WTC11 (cell line): Measurements from ENCODE around the gene CACNA2D3.

Source experiments
- ATF2 ChIP-seq: sonication (generic); formaldehyde crosslinking; IDR thresholded peaks from 2 replicates; pipeline ENCODE4 v1.8.1; 2022; ENCODE audit warnings: low read depth, missing genetic modification reagents, borderline replicate concordance
- CREB1 ChIP-seq: sonication (generic); formaldehyde crosslinking; IDR thresholded peaks from 2 replicates; pipeline ENCODE4 v1.8.0; 2023; ENCODE audit warnings: mild to moderate bottlenecking, missing genetic modification reagents
- CTCF ChIP-seq: fragments of 200-600 bp; IDR thresholded peaks from 2 replicates; pipeline ENCODE4 v1.8.0; 2022; ENCODE audit warnings: antibody characterized with exemption
- NFYB ChIP-seq: sonication (generic); formaldehyde crosslinking; conservative IDR thresholded peaks from 2 replicates; pipeline ENCODE4 v1.8.0; 2022; ENCODE audit warnings: low read depth, missing genetic modification reagents
- NR2C2 ChIP-seq: sonication (generic); formaldehyde crosslinking; IDR thresholded peaks from 2 replicates; pipeline ENCODE4 v1.8.0; 2022; ENCODE audit warnings: mild to moderate bottlenecking, missing genetic modification reagents
- TEAD1 ChIP-seq: sonication (generic); formaldehyde crosslinking; IDR thresholded peaks from 2 replicates; pipeline ENCODE4 v1.8.0; 2022; ENCODE audit warnings: mild to moderate bottlenecking, missing genetic modification reagents
- ZNF281 ChIP-seq: sonication (generic); formaldehyde crosslinking; IDR thresholded peaks from 2 replicates; pipeline ENCODE4 v1.8.0; 2023; ENCODE audit warnings: mild to moderate bottlenecking, missing genetic modification reagents
- ZNF416 ChIP-seq: fragments of 250-450 bp; sonication (Bioruptor Pico); IDR thresholded peaks from 2 replicates; pipeline ENCODE4 v1.9.0; 2021; ENCODE audit warnings: mild to moderate bottlenecking, inconsistent platforms
- TF ChIP-seq, protein P1 (sequence below): sonication (generic); formaldehyde crosslinking; conservative IDR thresholded peaks from 2 replicates; pipeline ENCODE4 v1.8.1; 2022; ENCODE audit warnings: mild to moderate bottlenecking, missing genetic modification reagents
- TF ChIP-seq, protein P2 (sequence below): sonication (generic); formaldehyde crosslinking; IDR thresholded peaks from 2 replicates; pipeline ENCODE4 v1.8.0; 2022; ENCODE audit warnings: mild to moderate bottlenecking, missing genetic modification reagents

DNA sequence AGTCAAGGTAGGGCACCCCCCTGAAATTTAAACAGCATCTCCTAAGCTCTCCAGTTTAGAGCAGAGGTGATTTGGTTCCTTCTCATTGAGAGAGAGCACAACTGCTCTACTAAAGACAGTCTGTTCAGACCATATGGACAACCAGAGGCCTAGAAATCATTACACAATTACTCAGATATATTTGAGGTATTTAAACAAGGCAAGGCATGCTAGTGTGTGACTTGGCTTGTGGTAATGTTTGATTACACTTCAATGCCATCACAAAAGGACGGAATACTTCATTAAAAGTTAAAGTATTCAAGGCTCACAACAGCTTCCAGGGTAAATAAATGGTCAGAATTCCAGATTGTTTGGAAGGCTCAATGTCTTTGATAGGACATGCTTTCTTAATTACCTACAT is 695.3 kb downstream of the CACNA2D3 start:
- TF ChIP-seq ZNF416 (no peak), CTCF (no peak), NR2C2 (CRISPR knock-in tag) (no peak), TEAD1 (CRISPR knock-in tag) (no peak), NFYB (no peak), ZNF281 (CRISPR knock-in tag) (no peak), CREB1 (no peak), ATF2 (CRISPR knock-in tag) (no peak)
- TF ChIP-seq, protein P1, sequence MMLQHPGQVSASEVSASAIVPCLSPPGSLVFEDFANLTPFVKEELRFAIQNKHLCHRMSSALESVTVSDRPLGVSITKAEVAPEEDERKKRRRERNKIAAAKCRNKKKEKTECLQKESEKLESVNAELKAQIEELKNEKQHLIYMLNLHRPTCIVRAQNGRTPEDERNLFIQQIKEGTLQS (CRISPR knock-in tag) = no peak
- TF ChIP-seq, protein P2, sequence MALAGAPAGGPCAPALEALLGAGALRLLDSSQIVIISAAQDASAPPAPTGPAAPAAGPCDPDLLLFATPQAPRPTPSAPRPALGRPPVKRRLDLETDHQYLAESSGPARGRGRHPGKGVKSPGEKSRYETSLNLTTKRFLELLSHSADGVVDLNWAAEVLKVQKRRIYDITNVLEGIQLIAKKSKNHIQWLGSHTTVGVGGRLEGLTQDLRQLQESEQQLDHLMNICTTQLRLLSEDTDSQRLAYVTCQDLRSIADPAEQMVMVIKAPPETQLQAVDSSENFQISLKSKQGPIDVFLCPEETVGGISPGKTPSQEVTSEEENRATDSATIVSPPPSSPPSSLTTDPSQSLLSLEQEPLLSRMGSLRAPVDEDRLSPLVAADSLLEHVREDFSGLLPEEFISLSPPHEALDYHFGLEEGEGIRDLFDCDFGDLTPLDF = no peak
